SW480 (cell line): ENCODE results near the gene GABRE.

Experiments used
- DNase-seq: peaks from one replicate; pipeline ENCODE4 v3.0.0-alpha.2; 2016; ENCODE audit warnings: low spot score

GABRE gene

GRCh38 chrX:151974336-151975227 lies at the start of gene GABRE:
Gene GABRE, minus strand, starts transcription at chrX:151974676. Its CDS starts 51 bp downstream, at chrX:151974625.
- peak; percentile 7 for DNase-seq

DNA sequence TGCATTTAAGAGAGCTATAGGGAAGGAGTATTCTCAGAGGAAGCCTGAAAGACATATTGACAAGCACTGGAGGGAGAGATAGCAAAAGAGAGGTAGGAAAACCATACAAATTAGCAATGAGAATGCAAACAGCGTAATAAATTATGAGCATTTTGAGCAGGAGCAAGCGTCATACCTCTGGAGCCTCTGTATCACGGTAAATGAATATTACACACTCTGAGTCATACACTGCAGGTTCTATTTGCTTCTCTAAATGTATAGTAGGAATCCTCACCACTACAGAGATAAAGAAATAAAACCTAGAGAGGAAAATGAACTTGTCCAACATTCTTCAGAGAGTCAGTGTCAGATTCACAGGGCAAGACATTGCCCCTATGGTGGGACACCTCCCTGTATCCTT lies 46.4 kb upstream of the GABRE start:
- no peak for DNase-seq

DNA sequence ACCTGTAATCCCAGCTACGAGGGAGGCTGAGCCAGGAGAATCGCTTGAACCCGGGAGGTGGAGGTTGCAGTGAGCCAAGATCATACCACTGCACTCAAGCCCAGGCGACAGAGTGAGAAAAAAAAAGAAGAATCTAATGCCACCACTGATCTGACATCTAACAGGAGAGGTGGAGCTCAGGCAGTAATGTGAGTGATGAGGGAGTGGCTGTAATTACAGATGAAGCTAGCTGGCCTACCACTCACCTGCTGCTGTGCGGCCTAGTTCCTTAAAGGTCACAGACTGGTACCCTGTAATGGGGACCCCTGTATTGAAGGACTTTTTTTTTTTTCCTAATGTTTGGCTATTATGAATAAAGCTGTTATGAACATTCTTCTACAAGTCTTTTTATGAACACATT lies 25.3 kb upstream of the GABRE start:
- no peak for DNase-seq

GRCh38 chrX:151997539-151997938 lies 23.1 kb upstream of the GABRE start:
- no peak for DNase-seq

GRCh38 chrX:151996347-151996746 lies 21.9 kb upstream of the GABRE start:
- DNase-seq, result no peak

- no peak for DNase-seq
Measured at GRCh38 chrX:151994476-151994875, 20.0 kb upstream of the GABRE start.

DNA sequence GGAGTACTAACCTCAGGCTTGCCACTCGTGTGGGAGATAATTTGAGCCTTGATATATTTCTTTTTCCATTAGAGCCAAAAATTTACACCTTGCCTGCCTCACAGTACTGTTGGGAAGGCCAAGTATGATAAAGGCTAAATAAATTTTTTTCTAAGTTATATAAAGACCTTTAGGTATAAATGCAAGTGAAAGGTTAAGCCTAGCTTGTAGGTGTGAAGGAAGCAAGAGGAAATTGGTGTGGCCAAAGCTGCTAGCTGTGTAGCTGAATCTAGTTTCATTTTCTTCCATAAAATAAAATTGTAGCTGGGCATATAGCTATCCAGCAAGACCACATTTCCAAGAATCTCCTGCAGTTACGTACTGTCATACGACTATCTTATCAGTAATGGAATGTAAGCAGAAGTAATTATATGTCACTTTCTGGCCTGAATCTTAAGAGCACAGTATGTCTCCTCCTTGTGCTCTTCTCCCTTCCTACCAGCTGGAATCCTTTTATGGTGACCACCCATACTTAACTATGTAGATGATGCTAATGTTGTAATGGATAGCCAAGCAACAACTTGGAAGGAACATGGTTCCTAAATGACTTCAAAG lies 14.3 kb upstream of the GABRE start:
- DNase-seq, result no peak

- no peak for DNase-seq
Measured at GRCh38 chrX:151987108-151987507, 12.6 kb upstream of the GABRE start.

DNA sequence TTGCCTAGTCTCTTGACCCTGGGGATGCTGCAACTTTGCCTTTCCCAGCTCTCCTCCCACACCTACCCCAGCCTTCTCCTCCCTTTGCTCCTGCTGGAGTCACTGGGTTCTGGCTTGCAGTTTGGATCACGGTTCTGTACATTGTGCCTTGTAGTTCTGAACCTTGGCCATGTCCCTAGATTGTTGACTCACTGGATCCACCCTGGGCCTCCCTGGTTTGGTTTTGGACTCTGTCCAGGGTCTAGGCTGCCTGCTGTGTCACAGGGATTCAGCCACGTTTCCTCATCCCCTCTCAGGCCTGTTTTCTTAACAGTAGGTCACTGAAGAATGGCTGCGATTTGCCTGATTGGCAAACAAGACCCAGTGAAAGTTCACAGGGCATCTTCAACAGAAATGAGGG lies 11.5 kb upstream of the GABRE start:
- no peak for DNase-seq

DNA sequence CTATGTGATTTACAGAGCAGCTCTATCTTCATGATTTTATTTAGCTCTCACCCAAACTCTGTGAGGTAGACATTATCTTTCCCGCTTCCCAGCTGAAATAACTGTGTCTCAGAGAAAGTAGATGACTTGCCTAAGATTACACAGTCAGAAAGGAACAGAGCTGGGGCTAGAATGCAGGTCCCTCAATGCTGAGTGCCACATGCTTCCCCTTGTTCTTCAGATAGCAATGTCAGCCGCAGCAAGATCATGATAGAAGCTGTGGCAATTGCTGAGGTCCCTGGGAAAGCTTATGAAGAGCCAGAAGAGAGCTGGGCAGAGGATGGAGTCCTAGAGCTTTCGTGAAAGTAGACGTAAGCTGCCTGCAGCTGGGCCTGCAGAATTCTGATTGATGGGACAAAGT lies 11.1 kb upstream of the GABRE start:
- DNase-seq, result no peak

- no peak for DNase-seq
Measured at GRCh38 chrX:151984902-151985301, 10.4 kb upstream of the GABRE start.

DNA sequence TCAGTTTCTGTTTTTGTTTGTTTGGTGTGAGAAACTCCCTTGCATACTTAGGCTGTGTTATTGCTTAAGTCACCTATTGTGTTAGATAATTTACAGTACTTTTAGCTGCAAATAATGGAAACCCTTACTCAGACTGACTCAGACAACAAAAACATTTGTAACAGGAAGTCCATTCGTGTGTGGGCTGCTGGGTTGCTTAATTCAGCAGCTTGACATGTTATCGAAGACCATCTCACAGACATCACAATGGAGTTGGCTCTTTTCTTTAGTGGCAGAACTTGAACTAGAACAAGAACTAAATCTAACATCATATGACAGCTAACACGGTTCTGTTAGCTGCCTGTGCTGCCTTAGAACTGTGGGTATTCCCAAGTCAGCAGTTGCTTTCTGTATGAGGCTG lies 9.9 kb upstream of the GABRE start:
- no peak for DNase-seq

GRCh38 chrX:151983186-151983585 lies 8.7 kb upstream of the GABRE start:
- no peak for DNase-seq

GRCh38 chrX:151982222-151982621 lies 7.7 kb upstream of the GABRE start:
- peak; percentile 83 for DNase-seq

DNA sequence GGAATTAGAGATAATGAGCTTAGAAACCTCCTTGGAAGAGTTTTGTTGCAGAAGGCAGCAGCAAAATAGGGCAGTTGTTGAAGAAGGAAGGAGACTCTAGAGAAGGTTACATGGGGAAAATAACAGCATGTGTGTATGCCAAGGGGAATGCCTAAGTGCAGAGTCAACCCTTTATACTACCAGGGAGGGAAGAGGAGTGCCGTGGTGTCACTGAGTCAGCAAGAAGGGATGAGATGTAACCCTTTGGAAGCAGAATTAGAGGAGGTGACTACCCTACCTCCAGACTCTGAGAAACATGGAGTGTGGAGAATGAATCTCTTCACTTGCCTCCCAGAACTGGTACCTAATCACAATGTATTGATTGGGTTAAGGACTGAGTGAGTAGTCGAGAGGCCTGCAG lies 6.7 kb upstream of the GABRE start:
- DNase-seq, result no peak

- DNase-seq, result no peak
Measured at GRCh38 chrX:151977923-151978322, 3.4 kb upstream of the GABRE start.

DNA sequence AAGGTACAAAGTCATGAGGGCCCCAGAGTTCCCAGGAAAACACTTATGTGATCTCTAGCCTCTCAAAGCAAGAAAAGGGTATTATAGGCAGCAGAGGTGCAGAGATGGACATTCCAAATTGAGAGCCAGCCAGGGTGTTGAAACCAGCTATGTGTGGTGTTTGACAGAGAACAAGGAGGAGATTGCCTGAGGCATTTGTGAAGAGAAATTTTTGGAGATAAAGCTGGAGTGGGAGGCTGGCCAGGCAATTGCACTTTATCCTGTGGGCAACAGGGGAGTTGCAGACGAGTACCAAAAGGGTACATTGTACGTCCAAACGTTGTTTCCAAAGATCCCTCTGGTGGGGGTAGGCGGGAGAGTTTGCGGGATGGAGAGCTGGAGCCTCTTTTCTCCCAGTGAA lies 2.5 kb upstream of the GABRE start:
- no peak for DNase-seq

DNA sequence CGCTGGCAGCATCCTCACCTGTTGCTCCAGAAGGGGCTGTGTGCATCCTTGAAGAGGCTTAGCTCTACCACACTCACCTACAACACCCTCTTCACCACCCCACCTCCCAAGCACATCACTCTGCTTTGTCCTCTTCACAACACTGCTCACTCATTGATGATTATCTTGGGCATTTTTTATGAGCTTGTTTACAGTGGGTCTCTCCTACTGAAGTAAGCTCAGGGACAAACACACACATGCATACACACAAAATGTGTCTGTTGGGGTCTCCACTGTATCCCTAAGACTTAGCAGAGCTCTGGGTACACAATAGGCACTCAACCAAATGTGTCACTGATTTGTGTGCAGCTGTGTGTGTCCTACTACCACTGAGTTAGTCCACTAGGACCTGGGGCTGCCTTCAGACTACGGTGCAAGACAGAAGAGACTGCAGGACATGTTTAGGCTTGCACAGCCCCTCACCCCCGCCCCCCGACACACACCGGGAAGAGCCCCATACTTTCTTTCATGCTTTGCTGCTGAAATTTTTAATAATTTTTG lies 1.3 kb upstream of the GABRE start:
- DNase-seq, result no peak

- DNase-seq, result no peak
Measured at GRCh38 chrX:151975228-151975593, 735 bp upstream of the GABRE start.

DNA sequence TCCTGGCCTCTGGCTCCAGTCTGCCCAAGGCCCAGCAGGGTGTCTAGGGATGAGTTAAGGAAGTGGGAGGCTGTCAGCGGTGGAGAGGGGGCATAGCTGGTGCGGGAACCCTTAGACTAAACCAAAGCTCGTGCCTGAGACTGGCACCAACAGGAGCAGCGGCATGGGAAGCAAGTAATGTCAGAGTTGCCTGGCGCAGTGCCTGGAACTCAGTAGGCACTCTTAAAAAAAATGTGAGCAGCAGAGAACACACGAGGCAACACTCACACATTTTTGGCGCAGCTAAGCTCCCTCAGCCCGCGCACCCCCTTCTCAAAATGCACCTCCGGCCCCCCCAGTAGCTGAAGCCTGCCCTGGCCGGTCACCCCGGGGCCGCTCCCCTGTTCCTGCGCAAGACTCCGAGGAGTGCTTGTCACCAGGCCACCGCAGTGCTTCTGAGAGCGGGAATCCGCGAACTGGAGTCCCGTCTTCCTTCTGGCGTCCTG lies 583 bp downstream of the GABRE start:
- no peak for DNase-seq

GRCh38 chrX:151973060-151973661 lies 1.3 kb downstream of the GABRE start:
- DNase-seq, result no peak

- peak; percentile 77 for DNase-seq
Measured at GRCh38 chrX:151970661-151971060, 3.8 kb downstream of the GABRE start.

DNA sequence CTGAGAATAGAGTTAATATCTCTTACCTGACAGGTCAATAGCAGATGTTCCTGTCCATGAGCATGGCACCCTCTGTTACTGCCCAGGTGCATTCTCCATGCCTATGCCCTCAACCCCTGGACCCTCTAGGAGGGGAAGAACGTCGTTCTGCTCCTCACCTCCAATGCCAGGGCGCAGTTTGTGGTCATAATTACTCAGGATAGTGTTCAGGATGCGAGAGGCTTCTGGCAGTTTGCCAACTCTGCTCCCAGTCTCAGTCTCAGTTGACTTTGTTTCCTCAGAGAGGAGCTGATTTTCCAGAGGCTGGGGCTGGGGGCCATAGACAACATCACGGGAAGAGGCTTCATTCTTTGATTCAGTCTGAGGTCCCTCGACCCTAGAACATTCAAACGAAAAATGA lies 4.4 kb downstream of the GABRE start:
- DNase-seq, result no peak
